ENCODE measurements around the gene CORO2B.

DNA sequence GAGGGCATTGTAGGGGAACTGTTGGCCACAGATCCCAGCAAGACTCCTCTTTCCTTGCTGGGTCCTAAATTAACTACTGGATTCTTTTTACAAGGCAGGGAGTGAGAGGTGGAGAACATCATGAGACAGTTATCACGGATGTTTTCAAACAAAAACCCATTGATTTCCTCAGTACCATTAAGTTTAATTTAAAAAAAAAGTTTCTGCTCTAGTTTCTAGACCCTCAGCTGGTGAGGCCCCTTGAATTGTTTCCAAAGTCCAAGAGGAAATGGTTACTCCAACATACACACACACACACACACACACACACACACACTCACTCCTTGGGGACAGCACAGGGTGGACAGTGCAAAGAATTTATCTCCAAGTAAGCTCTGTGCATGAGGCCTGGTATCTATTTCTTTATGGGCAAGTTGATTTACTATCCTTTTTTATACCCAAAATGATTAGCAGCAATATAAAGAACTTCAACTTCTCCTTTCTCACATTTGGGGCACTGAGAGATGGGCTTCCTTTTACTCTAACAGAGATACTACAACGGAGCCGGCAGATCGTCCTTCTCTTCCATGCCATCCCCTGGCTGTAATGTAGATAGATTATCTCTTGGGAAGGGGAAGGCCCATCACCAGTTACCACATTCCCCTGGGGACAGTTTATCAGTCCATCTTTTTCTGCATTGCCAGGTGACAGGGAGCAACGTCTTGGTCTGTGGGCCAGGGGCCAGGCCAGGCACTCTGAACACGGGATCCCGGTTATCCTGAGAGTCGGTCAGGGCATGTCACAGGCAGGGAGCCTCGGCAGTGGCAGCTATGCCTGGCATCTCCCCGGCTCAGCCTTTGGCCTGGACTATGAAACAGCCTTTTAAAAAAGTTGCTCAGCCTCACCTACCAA lies 54.7 kb downstream of the CORO2B start:
- TF ChIP-seq, protein P1, sequence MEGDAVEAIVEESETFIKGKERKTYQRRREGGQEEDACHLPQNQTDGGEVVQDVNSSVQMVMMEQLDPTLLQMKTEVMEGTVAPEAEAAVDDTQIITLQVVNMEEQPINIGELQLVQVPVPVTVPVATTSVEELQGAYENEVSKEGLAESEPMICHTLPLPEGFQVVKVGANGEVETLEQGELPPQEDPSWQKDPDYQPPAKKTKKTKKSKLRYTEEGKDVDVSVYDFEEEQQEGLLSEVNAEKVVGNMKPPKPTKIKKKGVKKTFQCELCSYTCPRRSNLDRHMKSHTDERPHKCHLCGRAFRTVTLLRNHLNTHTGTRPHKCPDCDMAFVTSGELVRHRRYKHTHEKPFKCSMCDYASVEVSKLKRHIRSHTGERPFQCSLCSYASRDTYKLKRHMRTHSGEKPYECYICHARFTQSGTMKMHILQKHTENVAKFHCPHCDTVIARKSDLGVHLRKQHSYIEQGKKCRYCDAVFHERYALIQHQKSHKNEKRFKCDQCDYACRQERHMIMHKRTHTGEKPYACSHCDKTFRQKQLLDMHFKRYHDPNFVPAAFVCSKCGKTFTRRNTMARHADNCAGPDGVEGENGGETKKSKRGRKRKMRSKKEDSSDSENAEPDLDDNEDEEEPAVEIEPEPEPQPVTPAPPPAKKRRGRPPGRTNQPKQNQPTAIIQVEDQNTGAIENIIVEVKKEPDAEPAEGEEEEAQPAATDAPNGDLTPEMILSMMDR (IDR thresholded peaks at IDR 0.05), result no peak
- no peak for TF ChIP-seq POLR2A (IDR thresholded peaks at IDR 0.05)

All from thyroid gland (tissue), 4 donors.